ENCODE results near the gene PPT2. TPM values are rescaled to one million over a fixed set of nuclear protein-coding genes. Genes with fewer than 3 reads are reported as not detected.

Gene PPT2
- total RNA-seq, 2 donors from 2014 or later, result 18.8 to 19.9 TPM

- intact Hi-C loops (cut with DNase I, micrococcal nuclease), result no loop called here
- ATAC-seq, result peak; percentile 10
- DNase-seq, result no peak
These were observed 15.1 kb downstream of the PPT2 start for GRCh38 chr6:32168807-32169591.

DNA sequence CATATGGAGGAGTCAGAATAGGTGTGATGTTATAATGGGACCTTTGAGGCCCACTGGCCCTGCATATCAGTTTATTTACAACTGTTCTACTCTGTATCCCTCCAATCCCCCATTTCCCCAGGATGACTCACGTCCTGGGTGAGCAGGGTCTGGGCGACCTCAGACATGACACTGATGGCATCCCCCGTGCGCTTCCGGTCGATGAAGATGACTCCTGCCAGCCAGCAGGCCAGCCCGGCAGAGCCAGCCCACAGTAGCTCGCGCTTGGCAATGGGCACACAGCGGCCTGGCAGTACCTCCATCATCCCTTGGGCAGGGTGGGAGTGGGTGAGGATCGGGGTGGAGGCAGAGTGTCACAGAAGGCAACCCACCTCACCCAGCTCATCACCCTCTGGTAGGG lies 16.4 kb downstream of the PPT2 start:
- no peak for DNase-seq
- ATAC-seq, result no peak
- intact Hi-C loops (cut with DNase I, micrococcal nuclease), result no loop called here

DNA sequence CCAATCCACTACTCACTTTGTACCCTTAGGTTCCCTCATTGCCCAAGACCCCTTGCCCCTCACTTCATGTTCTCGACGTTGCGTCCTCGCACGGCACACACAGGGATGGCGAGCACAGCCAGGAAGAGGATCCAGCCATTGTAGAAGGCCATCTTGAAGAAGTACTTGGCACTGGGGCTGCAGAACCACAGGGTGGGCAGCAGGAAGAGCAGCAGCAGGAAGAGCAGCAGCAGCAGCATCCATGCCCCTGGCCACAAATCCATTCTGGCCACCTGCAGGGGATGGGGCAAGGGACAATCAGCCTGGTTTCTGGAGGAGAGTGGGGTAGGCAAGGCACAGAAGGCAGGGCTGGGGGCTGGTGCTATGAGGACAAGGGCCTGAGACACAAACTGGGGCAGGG lies 17.3 kb downstream of the PPT2 start:
- ATAC-seq, result no peak
- intact Hi-C loops (cut with DNase I, micrococcal nuclease), result no loop called here
- no peak for DNase-seq

GRCh38 chr6:32173051-32173727 lies 19.2 kb downstream of the PPT2 start:
- DNase-seq (no peak), ATAC-seq (no peak)
- intact Hi-C loops (cut with DNase I, micrococcal nuclease), result no loop called here

DNA sequence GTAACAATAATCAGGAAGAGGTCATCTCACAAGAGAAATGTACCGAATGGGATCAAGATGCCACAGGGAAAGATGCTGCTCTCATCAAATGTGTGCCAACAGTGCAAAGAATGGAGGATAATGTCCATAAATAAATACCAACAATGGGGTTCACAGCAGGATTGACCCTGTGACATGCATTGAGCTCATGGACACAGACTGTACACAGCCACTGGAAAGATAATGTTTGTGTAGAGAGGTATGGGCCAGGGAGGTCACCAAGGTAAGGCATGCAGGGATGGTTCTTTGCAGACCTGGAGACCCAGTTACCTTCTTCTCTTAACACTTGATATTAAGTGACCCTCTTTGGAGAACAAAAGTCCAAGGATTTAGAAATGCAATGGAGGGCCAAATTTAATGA lies 20.5 kb downstream of the PPT2 start:
- no peak for DNase-seq
- ATAC-seq, result no peak
- intact Hi-C loops (cut with DNase I, micrococcal nuclease), result no loop called here

- no peak for ATAC-seq
- DNase-seq, result peak in 1 of 2 donors; percentile 30
- intact Hi-C loops (cut with DNase I, micrococcal nuclease), result no loop called here
These were observed 21.4 kb downstream of the PPT2 start for GRCh38 chr6:32175322-32175710.

DNA sequence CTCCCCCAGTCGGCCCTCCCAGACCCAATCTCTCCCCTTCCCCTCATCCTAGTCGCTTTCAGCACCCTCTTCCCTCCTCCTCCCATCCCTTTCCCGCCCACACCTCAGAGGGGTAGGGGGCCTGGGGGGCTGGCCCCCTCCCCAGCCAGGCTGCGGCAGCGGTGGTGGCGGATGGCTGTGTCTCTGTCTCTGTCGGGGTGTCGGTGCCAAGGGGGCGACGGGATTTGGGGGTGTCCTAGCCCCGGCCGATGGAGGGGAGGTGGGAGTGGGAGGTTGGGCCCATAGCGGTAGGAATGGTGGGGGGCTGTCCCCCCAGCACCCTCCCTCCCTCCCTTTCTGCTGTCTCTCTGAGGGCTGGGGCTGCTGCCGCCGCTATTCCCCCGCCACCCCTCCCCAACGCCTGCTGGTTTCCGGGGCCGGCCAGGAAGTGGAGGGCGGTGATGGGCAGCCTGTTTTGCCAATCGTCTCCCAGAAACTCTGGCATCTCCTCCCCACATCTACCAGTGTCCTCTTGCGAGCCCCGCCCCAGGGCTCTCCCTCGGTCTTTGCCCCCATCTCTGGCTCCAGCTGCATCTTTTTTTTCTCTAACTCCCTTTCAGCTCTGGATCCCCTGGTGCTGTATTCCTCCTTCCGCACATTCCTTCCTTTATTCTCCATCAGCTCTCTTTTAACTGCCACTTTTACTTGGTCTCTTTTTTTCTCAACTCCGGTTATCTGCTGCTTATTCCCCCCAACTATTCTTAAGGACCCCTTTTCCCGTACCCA lies 22.0 kb downstream of the PPT2 start, which contains the start of gene AGPAT1:
AGPAT1 (minus strand) TSS at position 374 of the 765 bp plus-strand sequence. CDS start 4,588 bp downstream, outside the sequence.
- intact Hi-C loops (cut with DNase I, micrococcal nuclease), result no loop called here
- ATAC-seq (peak; percentile 68), DNase-seq (peak; percentile 98 to 99)

DNA sequence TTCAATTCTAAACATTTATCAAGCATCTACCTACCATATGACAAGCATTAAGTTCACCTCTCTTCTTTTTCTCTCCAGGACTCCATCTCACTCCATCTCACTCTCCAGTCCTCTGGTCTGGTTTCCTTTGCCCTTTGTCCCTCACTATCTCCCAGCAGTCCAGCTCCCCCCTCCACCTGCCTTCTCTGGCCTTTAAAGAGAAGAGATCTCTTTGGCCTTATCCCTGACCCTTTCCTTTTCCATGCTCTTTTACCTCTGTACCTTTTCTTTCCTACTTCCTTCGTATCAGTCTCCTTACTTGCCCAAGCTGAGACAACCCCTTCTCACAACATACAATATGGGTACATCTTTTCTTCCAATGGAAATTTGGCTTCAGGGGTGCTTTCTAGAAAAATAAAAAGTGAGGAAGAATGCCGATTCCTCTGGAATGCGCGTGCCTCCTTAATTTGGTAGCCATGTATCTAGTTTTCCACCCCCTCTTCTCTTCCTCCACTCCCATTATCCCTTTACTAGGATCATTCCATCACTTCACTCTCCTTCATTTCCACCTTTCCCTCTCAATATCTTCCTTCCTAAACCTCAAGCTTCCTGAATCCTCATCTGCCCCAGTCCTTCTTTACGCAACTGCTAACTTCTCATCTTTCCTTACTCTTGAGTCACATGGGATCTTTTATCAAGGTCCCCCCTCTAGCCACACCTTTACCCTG lies 22.7 kb downstream of the PPT2 start:
- ATAC-seq, result no peak
- DNase-seq, result no peak
- intact Hi-C loops (cut with DNase I, micrococcal nuclease), result no loop called here

GRCh38 chr6:32177183-32177787 lies 23.3 kb downstream of the PPT2 start:
- intact Hi-C loops (cut with DNase I, micrococcal nuclease), result no loop called here
- DNase-seq, result peak in 1 of 2 donors; percentile 43
- peak; percentile 4 for ATAC-seq

DNA sequence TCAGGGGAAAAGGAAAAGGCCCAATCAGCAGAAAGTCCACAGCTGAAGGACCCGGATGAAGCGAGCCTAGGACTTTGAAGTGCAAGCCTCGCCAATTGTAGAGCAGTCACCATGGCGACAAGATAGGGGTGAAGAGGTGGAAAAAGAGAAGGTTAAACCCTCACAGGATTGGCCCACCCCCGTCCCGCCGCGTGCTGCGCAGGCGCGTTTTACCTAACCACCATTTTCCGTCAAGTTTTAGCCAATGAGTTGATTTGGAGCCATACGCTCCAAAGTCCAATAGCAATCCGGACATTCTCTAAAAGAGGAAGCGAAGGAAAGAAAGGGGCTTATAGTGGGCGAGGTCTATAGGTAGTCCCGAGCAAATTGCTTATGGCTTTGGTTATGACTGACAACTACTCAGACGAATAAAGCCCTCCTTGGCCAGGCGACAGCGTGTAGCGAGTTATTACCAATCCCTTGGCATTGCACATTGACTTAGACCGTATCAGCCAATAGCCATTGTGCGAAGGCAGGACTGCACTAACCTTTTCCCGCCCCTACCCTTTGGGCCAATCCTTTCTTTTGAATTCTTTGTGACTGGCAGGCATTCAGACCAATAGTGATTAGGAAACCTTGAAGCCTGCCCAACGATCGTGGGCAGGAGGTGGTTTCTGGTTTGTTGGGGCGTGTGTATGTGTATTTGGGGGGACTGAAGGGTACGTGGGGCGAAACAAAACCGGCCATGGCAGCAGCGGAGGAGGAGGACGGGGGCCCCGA lies 24.0 kb downstream of the PPT2 start, which contains the start of gene RNF5:
RNF5 (plus strand) TSS at position 618 of the 759 bp plus-strand sequence; CDS start at position 725, 107 bp downstream.
- intact Hi-C loops (cut with DNase I, micrococcal nuclease), result no loop called here
- DNase-seq (peak; percentile 93 to 98), ATAC-seq (peak; percentile 75)

DNA sequence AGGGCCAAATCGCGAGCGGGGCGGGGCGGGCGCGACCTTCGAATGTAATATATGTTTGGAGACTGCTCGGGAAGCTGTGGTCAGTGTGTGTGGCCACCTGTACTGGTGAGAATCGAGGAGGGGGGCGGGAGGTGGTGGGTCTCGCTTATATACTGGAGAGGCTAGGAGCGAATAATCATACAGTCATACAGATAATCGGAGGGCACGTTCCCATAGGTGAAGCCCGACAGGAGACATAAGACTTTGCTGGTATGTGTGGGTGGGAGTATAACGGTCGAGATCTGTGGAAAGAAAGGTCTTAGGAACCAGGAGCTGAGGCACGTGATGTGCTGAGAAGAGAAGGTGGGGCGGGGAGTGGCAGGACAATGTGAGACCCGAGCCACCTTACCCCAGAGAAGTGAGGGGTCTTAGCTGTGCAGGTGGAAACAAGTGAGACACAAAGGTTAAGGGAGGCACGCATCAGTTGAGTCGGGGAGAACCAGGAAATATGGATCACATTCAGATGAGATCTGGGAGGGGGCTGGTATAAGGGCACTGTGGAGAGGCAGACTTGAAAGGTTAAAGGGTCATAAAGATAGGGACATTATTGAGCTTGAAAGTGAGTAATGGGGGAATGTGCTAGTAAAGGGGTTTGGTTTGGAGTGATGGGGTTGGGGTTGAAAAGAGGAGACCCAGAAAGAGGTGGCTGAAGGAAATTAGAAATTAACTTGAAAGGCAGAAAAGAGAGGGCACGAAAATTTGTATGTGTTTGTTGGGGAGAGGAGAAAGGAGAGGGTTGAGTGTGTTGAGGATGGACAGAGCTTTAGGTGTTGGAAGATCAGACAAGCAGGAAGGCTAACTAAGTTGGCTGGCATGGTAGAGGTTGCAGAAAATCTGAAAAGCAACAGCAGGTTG lies 24.9 kb downstream of the PPT2 start:
- no peak for DNase-seq

GRCh38 chr6:32179766-32180405 lies 25.9 kb downstream of the PPT2 start:
- ATAC-seq (no peak), DNase-seq (no peak)
- intact Hi-C loops (cut with DNase I, micrococcal nuclease), result no loop called here

More for the DNA sequence above, 24.9 kb downstream of the PPT2 start:
- intact Hi-C loops (cut with DNase I, micrococcal nuclease), result no loop called here
- ATAC-seq, result no peak

GRCh38 chr6:32181148-32181702 lies 27.3 kb downstream of the PPT2 start:
- no peak for ATAC-seq
- no peak for DNase-seq
- intact Hi-C loops (cut with DNase I, micrococcal nuclease), result no loop called here

- intact Hi-C loops (cut with DNase I, micrococcal nuclease), result no loop called here
- DNase-seq, result no peak
These were observed 28.1 kb downstream of the PPT2 start for GRCh38 chr6:32181915-32182529.

GRCh38 chr6:32182555-32182981 lies 28.6 kb downstream of the PPT2 start:
- ATAC-seq (no peak), DNase-seq (no peak)
- intact Hi-C loops (cut with DNase I, micrococcal nuclease), result no loop called here

More at GRCh38 chr6:32181915-32182529, 28.1 kb downstream of the PPT2 start:
- ATAC-seq, result no peak

All from left colon (tissue), 2 donors.